Stimulated activated CD4-positive, alpha-beta T cell treated with anti-CD3 and anti-CD28 coated beads, Interleukin-1b, Interleukin-23, amount 100 ng/mL, for 24 hours (primary cell): Measurements from ENCODE around the gene NLRP3.
A peak's percentile ranks its signal among the peaks of the same experiment; 100 is the strongest.
"Not testable (repeated sequence)": the region's sequence is repeated elsewhere in the genome, so short reads cannot be mapped to it uniquely, and the experiment has no call there.

Source experiments
- DNase-seq, 4 experiments: peaks; one replicate each; pipeline ENCODE4 v3.0.0-alpha.2; 2020; ENCODE audit warnings: low read depth in 4 of 4, low spot score in 1 of 4

The NLRP3 gene

GRCh38 chr1:247468481-247469140, 52.6 kb downstream of the NLRP3 start:
- DNase-seq = no peak

GRCh38 chr1:247469141-247469535, 53.2 kb downstream of the NLRP3 start:
- no peak for DNase-seq

- DNase-seq = not testable (repeated sequence)
These were observed 55.0 kb downstream of the NLRP3 start for GRCh38 chr1:247470942-247471429.

GRCh38 chr1:247471445-247472016, 55.6 kb downstream of the NLRP3 start:
- DNase-seq = no peak

- DNase-seq = no peak
These were observed 56.1 kb downstream of the NLRP3 start for GRCh38 chr1:247472035-247472434.

GRCh38 chr1:247474367-247474766, 58.4 kb downstream of the NLRP3 start:
- no peak for DNase-seq

GRCh38 chr1:247475793-247476192, 59.8 kb downstream of the NLRP3 start:
- DNase-seq = no peak

GRCh38 chr1:247476328-247477058, 60.5 kb downstream of the NLRP3 start:
- DNase-seq = not testable (repeated sequence)

GRCh38 chr1:247482747-247483146, 66.8 kb downstream of the NLRP3 start:
- DNase-seq = no peak

GRCh38 chr1:247487057-247487456, 71.1 kb downstream of the NLRP3 start:
- DNase-seq = peak in 3 of 4 experiments; percentile 1 to 2 (median 1)

- DNase-seq = no peak
These were observed 75.4 kb downstream of the NLRP3 start for GRCh38 chr1:247491328-247491727.

- no peak for DNase-seq
These were observed 77.1 kb downstream of the NLRP3 start for GRCh38 chr1:247493106-247493505.

- no peak for DNase-seq
These were observed 78.8 kb downstream of the NLRP3 start for GRCh38 chr1:247494767-247495166.

GRCh38 chr1:247496581-247497285, 80.8 kb downstream of the NLRP3 start:
- DNase-seq = no peak
